H1 (cell line): ENCODE results near the gene IQCM. TPM values are rescaled to one million over a fixed set of nuclear protein-coding genes. Genes with fewer than 3 reads are reported as not detected.

Experiments
- polyA plus RNA-seq, 7 experiments: library from polyadenylated mRNA; depleted of rRNA in 3 of 7; stranded (reverse) in 5 of 7; unstranded in 2 of 7; fragments of >200 nt in 5 of 7; fragments of 200-250 nt in 2 of 7; gene quantifications; 1 replicate in 5 of 7; 2 replicates in 1 of 7; 4 replicates in 1 of 7; pipeline versions ENCODE4 v1.2.1 to v1.2.3, GENCODE V29; 2011 to 2013; ENCODE audit warnings: missing spikeins in 2 of 7, mixed read lengths in 2 of 7
- total RNA-seq: library from RNA; stranded (reverse); fragmentation: NEBNext Ultra II Directional; extraction: Animal tissue kit (Norgen Biotek cat#: 25700); gene quantifications from 2 replicates; pipeline ENCODE4 v1.2.1, GENCODE V29; 2021
- TF ChIP-seq, protein P1 (sequence below): fragments of 300-600 bp; sonication (generic); IDR thresholded peaks from 2 replicates; pipeline ENCODE4 v1.7.1; 2012; ENCODE audit warnings: low read length, moderate library complexity, mild to moderate bottlenecking, inconsistent platforms; ENCODE audit not compliant: insufficient replicate concordance

IQCM gene
- total and polyA plus RNA-seq, 2 of the 8 experiments (the other 6 are each of a cell fraction or from before 2014, with no cell fraction given), result not detected

DNA sequence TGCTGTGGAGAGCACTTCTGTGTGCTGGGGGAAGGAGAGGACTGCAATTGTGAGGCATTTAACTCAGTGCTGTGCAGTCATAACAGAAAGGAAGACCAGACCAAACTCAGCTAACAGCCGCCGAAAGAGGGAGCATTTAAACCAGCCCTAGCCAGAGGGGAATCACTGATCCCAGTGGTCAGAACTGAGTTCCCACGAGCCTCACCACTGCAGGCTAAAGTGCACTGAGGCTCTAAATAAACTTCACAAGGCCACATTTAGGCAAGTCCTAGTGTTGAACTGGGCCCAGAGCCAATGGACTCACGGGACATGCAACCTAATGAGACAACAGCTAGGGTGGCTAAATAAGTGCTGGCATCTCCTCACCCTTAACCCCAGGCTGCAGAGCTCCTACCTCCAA, 20.4 kb downstream of the IQCM start (continued):
- TF ChIP-seq, protein P1, sequence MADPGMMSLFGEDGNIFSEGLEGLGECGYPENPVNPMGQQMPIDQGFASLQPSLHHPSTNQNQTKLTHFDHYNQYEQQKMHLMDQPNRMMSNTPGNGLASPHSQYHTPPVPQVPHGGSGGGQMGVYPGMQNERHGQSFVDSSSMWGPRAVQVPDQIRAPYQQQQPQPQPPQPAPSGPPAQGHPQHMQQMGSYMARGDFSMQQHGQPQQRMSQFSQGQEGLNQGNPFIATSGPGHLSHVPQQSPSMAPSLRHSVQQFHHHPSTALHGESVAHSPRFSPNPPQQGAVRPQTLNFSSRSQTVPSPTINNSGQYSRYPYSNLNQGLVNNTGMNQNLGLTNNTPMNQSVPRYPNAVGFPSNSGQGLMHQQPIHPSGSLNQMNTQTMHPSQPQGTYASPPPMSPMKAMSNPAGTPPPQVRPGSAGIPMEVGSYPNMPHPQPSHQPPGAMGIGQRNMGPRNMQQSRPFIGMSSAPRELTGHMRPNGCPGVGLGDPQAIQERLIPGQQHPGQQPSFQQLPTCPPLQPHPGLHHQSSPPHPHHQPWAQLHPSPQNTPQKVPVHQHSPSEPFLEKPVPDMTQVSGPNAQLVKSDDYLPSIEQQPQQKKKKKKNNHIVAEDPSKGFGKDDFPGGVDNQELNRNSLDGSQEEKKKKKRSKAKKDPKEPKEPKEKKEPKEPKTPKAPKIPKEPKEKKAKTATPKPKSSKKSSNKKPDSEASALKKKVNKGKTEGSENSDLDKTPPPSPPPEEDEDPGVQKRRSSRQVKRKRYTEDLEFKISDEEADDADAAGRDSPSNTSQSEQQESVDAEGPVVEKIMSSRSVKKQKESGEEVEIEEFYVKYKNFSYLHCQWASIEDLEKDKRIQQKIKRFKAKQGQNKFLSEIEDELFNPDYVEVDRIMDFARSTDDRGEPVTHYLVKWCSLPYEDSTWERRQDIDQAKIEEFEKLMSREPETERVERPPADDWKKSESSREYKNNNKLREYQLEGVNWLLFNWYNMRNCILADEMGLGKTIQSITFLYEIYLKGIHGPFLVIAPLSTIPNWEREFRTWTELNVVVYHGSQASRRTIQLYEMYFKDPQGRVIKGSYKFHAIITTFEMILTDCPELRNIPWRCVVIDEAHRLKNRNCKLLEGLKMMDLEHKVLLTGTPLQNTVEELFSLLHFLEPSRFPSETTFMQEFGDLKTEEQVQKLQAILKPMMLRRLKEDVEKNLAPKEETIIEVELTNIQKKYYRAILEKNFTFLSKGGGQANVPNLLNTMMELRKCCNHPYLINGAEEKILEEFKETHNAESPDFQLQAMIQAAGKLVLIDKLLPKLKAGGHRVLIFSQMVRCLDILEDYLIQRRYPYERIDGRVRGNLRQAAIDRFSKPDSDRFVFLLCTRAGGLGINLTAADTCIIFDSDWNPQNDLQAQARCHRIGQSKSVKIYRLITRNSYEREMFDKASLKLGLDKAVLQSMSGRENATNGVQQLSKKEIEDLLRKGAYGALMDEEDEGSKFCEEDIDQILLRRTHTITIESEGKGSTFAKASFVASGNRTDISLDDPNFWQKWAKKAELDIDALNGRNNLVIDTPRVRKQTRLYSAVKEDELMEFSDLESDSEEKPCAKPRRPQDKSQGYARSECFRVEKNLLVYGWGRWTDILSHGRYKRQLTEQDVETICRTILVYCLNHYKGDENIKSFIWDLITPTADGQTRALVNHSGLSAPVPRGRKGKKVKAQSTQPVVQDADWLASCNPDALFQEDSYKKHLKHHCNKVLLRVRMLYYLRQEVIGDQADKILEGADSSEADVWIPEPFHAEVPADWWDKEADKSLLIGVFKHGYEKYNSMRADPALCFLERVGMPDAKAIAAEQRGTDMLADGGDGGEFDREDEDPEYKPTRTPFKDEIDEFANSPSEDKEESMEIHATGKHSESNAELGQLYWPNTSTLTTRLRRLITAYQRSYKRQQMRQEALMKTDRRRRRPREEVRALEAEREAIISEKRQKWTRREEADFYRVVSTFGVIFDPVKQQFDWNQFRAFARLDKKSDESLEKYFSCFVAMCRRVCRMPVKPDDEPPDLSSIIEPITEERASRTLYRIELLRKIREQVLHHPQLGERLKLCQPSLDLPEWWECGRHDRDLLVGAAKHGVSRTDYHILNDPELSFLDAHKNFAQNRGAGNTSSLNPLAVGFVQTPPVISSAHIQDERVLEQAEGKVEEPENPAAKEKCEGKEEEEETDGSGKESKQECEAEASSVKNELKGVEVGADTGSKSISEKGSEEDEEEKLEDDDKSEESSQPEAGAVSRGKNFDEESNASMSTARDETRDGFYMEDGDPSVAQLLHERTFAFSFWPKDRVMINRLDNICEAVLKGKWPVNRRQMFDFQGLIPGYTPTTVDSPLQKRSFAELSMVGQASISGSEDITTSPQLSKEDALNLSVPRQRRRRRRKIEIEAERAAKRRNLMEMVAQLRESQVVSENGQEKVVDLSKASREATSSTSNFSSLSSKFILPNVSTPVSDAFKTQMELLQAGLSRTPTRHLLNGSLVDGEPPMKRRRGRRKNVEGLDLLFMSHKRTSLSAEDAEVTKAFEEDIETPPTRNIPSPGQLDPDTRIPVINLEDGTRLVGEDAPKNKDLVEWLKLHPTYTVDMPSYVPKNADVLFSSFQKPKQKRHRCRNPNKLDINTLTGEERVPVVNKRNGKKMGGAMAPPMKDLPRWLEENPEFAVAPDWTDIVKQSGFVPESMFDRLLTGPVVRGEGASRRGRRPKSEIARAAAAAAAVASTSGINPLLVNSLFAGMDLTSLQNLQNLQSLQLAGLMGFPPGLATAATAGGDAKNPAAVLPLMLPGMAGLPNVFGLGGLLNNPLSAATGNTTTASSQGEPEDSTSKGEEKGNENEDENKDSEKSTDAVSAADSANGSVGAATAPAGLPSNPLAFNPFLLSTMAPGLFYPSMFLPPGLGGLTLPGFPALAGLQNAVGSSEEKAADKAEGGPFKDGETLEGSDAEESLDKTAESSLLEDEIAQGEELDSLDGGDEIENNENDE, result no peak
